M059J (cell line): ENCODE data around the gene TNS3. TPM values are rescaled to one million over a fixed set of nuclear protein-coding genes. Genes with fewer than 3 reads are reported as not detected.
A peak's percentile ranks its signal among the peaks of the same experiment; 100 is the strongest.

Source experiments
- DNase-seq: peaks from one replicate; pipeline ENCODE4 v3.0.0-alpha.2; 2012; ENCODE audit warnings: low read depth
- total RNA-seq: library from RNA; depleted of rRNA; stranded (reverse); fragments of >200 nt; shearing (Covaris generic); gene quantifications from 2 replicates; pipeline ENCODE4 v1.2.3, GENCODE V29; 2014

Gene TNS3
- total RNA-seq, 1 experiment from 2014 or later: 115 TPM

DNA sequence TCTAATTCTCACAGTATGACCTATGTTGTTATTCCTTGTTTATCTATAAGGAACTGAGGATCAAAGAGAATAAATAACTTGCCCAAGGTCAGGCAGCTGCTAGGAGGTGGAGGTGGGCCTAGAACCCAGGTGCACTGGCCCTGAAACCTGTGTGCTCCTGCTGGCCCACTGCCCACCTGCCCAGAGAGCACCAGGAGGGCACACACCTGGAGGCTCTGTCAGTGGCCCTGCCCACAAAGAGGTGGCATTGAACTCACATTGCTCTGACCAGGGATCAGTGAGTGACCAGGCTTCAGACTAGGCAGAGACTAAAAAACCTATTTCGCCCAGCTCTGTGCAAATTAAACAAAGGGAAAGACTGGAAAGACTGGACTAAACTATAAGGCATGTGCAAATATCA is 210.6 kb downstream of the TNS3 start:
- no peak for DNase-seq

DNA sequence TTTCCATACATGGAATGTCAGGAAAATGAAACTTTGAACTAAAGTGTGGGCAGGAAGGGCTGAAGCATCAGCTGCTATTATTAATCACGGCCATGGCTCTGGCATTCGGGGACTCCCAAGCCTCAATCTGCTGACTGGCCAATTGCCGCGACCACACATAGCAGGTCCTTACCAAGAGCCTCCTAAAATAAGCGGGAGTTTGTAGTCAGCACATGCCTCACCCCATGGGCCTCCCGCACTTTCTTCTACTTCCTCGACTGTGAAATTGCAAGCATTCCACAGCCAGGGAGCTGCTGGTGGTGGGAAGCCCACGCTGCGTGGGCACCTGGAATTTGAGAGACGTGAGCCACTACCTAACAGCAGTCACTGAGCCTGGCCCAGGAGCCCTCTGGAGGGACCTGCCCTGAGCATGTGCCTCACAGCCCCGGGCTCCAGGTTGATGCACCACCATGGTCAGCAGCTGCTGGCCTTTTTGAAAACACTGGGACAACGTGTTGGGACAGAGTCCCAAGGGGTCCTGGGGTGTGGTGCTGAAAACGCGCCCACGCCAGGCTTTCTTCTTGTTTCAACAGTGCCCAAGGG is 211.4 kb downstream of the TNS3 start:
- DNase-seq: no peak

GRCh38 chr7:47369736-47370135 is 212.2 kb downstream of the TNS3 start:
- DNase-seq: no peak

GRCh38 chr7:47368190-47368812 is 213.6 kb downstream of the TNS3 start:
- DNase-seq: no peak

DNA sequence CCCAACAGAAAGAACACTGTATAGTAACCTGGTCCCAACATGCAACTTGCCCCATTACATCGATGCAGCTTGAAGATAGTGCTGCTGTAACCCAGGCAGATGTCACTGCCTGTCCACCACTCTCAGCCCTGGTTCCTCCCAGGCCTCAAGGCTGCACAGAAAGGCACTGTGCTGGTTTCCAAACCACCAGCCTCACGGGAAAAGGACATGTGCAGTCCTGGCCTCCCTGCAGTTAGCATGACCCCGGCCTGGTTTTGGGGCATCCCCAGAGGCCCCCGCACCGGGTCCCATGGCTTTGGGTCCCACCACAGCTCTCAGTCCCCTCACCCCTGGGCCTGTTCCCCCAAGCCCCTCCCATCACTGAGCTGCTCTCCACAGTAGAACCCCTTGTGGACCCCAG is 214.5 kb downstream of the TNS3 start:
- DNase-seq: no peak

DNA sequence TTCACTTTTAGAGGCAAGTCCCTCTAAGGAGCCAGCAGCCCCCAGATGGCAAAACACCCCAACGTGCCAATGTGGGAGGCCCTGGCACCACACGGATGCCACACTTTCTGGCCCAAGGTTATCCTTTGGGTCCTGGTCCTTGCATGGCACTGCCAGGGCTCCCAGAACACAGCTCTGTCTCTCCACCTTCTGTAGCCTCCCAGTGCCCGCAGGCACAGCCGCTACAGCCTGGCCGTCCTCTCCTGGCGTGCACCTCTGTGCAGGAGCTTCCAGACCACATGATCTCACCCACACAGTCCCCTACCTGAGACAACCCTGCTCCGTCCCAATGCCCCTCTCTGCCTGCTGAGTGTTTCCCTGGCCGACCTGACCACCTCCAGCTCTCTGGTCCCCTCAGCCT is 215.0 kb downstream of the TNS3 start:
- DNase-seq: no peak

DNA sequence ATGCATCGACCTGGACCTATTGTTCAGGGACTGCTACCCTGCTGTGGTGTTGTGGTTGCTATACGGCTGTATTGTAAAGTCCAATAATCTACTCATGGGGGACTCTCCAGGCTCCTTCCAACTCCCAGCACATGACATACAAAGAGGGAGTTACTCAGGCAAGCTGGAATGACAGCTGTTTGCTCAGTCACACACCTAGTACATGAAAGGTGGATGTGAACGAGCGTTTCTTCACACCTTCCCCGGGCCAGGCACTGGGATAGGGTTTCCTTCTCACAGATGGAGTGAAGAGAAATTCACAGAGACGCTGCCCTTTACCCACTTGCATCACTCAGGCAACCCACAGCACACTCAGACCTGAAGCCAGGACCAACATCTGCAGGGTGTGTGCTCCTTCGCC is 215.7 kb downstream of the TNS3 start:
- no peak for DNase-seq

DNA sequence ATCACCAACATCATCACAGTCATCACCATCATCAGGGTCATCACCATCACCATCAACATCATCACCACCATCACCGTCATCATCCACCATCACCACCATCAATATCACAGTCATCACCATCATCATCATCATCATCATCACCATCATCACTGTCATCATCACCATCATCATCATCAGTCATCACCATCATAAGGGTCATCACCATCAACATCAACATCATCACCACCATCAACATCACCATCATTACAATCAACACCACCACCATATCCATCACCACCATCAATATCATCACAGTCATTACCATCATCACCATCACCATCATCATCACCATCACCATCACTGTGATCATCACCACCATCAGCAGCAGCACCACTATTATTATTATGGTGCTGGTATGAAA is 218.9 kb downstream of the TNS3 start:
- DNase-seq: no peak

- peak; percentile 98 for DNase-seq
Measured at GRCh38 chr7:47361746-47362215, 220.1 kb downstream of the TNS3 start.

- DNase-seq: no peak
Measured at GRCh38 chr7:47361236-47361635, 220.7 kb downstream of the TNS3 start.

- no peak for DNase-seq
Measured at GRCh38 chr7:47360301-47360900, 221.5 kb downstream of the TNS3 start.

DNA sequence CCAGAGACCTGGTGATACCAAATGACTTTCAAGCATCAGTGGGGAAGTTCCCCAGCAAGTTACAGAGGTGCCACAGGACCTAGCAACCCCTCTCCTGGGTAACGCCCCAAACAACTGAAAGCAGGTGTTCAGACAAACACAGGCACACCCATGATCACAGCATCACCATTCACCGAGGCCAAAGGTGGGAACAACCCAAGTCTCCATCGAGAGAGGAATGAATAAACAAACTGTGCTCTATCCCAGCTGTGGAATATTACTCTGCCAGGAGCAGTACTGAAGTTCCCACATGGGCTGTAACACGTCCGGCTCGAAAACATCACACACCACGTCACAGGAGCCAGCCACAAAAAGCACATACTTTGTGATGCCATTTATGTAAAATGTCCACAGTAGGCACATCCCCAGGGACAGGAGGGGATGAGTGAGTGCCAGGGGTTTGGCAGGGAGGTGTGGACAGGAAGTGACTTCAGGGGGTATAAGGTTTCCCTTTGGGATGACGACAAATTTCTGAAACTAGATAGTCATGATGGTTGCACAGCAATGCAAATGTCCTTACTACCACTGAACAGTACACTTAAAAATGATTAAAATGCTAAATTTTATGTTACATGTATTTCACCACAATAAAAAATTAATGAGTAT is 222.8 kb downstream of the TNS3 start:
- DNase-seq: no peak

GRCh38 chr7:47358357-47358756 is 223.6 kb downstream of the TNS3 start:
- DNase-seq: no peak

DNA sequence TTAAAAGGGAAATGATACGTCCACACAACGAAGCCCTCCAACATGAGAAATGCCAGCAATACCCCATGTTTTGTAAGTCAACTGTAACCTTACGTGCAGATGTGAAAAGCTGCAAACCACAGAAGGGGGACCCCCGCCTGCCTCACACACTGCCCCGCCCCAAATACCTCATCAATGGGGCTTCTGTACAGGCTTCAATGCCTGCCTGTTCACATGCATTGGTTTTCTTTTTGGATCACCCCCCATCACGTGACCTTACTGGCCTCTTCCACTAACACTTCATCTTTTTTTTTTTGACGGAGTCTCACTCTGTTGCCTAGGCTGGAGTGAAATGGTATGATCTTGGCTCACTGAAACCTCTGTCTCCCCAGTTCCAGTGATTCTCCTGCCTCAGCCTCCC is 224.0 kb downstream of the TNS3 start:
- no peak for DNase-seq

DNA sequence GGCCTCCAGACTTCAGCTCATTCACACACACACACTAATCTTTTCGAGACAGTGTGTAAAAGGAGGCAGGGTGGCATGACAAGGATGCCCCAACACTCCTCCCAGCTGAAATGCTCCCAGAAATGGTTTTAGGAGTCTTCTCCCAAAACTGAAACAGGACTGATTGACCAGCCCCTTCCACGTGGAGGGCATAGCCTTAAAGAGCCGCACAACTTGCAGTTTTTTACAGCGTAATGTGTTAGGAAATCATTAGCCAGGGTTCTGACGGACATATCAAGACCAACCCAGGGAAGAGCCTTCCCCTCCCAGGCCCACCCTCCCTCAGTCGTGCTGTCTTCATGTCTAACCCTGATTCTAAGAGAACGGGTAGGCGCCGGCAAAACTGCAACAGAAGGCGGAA is 224.6 kb downstream of the TNS3 start:
- no peak for DNase-seq

- no peak for DNase-seq
Measured at GRCh38 chr7:47356261-47356660, 225.7 kb downstream of the TNS3 start.

GRCh38 chr7:47355684-47356083 is 226.2 kb downstream of the TNS3 start:
- DNase-seq: no peak

GRCh38 chr7:47354831-47355541 is 226.9 kb downstream of the TNS3 start:
- no peak for DNase-seq

GRCh38 chr7:47354071-47354470 is 227.8 kb downstream of the TNS3 start:
- DNase-seq: no peak

DNA sequence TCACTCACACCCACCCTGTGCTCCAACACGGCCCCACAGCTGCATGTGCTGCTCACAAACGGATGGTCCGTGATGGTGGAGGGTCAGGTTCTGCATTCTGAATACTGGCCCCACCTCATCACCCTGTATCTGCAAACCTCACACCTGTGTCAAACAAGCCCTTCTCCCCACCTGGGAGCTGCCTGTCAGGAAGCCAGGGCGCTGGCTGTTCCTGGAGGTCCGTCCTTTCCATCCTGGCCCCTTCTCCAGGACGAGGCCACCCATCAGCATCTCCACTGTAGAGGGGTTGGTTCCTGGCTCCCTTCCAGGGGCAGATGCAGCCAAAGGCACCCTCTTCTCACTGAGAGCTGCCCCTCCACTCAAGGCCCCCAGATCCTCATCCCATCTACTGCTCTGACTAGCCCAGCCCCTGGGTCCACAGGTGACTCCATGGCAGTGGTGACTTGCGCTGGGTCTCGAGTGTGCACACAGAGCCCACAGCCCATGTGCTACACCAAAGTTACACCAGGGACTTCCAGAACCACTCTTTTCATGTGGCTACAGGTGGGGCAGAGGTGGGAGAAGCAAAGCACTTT is 229.4 kb downstream of the TNS3 start:
- no peak for DNase-seq

- DNase-seq: no peak
Measured at GRCh38 chr7:47351233-47352154, 230.4 kb downstream of the TNS3 start.
